GM12878 (cell line): ENCODE measurements around the gene NCOA6. TPM values are rescaled to one million over a fixed set of nuclear protein-coding genes. Genes with fewer than 3 reads are reported as not detected.

Experiments used
- ATAC-seq: fragments of 200-7000 bp; cut with Tn5 transposase; 3 replicates; pipeline ENCODE4 v1.9.1; 2020; ENCODE audit warnings: mild to moderate bottlenecking, moderate library complexity
- BruUV-seq: library from RNA; stranded (reverse); fragments of 400-500 nt; replicated peaks from 2 replicates; lab custom pipeline; 2021; lab: Mats Ljungman, UMichigan
- CTCF ChIA-PET: fragments of 300-600 bp; sonication (Branson Sonifier 250); formaldehyde crosslinking; extraction: SDS; loops from one replicate; lab custom pipeline; 2021; ENCODE audit warnings: inconsistent platforms; lab: Yijun Ruan, JAX
- POLR2A ChIA-PET: fragments of 350-600 bp; formaldehyde crosslinking; extraction: SDS; loops from one replicate; lab custom pipeline; 2021; ENCODE audit warnings: inconsistent platforms; lab: Charles Lee
- RAD21 ChIA-PET: fragments of 300-600 bp; sonication (Branson Sonifier 250); formaldehyde crosslinking; loops from one replicate; lab custom pipeline; 2023; ENCODE audit warnings: antibody characterized with exemption; ENCODE audit not compliant: unreplicated experiment; lab: Charles Lee
- SMC1A ChIA-PET: fragments of 300-600 bp; sonication (Branson Sonifier 250); formaldehyde crosslinking; loops from one replicate; lab custom pipeline; 2023; ENCODE audit not compliant: unreplicated experiment, uncharacterized antibody; lab: Charles Lee
- DNase-seq: peaks from one replicate; pipeline ENCODE4 v3.0.0-alpha.2; 2011; ENCODE audit warnings: low read depth, low spot score
- FAIRE-seq: peaks from 3 replicates; lab custom pipeline; 2011; peaks lifted over from hg19 to GRCh38; lab: Jason Lieb, UNC
- H2AFZ ChIP-seq: 2 replicates; pipeline ENCODE4 v1.6.0; 2011; ENCODE audit warnings: low read depth, low read length, control low read depth; ENCODE audit not compliant: control insufficient read depth
- H3K27ac ChIP-seq: 2 replicates; pipeline ENCODE4 v1.5.1; 2011; ENCODE audit warnings: control low read depth; ENCODE audit not compliant: control insufficient read depth, insufficient read depth
- H3K27me3 ChIP-seq, 2 experiments: replicated peaks in 1 of 2; 2 replicates each; pipeline versions ENCODE4 v1.6.0 to v1.6.1; 2011; ENCODE audit warnings: low read length in 1 of 2; ENCODE audit not compliant: control insufficient read depth in 2 of 2, insufficient read depth in 2 of 2
- H3K36me3 ChIP-seq, 2 experiments: 2 replicates each; pipeline ENCODE4 v1.5.1; 2011; ENCODE audit warnings: low read length in 1 of 2; ENCODE audit not compliant: control insufficient read depth in 2 of 2, insufficient read depth in 2 of 2
- H3K4me1 ChIP-seq: 2 replicates; pipeline ENCODE4 v1.6.1; 2011; ENCODE audit warnings: mild to moderate bottlenecking, low read length, moderate library complexity, mixed read lengths; ENCODE audit not compliant: control insufficient read depth, insufficient read depth
- H3K4me2 ChIP-seq: 2 replicates; pipeline ENCODE4 v1.6.0; 2011; ENCODE audit warnings: control low read depth; ENCODE audit not compliant: control insufficient read depth, insufficient read depth
- H3K4me3 ChIP-seq: fragments of 200-600 bp; sonication (generic); 2 replicates; pipeline ENCODE4 v1.5.1; 2016
- H3K79me2 ChIP-seq: 2 replicates; pipeline ENCODE4 v1.6.0; 2011; ENCODE audit warnings: low read length; ENCODE audit not compliant: control insufficient read depth, insufficient read depth
- H3K9ac ChIP-seq: 2 replicates; pipeline ENCODE4 v1.8.0; 2011; ENCODE audit warnings: low read length, control low read depth, mixed read lengths; ENCODE audit not compliant: control insufficient read depth, insufficient read depth
- H3K9me3 ChIP-seq: replicated peaks from 3 replicates; pipeline ENCODE4 v1.5.1; 2011; ENCODE audit warnings: mild to moderate bottlenecking, low read length; ENCODE audit not compliant: control insufficient read depth, insufficient read depth
- H4K20me1 ChIP-seq: 2 replicates; pipeline ENCODE4 v1.6.0; 2011; ENCODE audit not compliant: control insufficient read depth, insufficient read depth
- BCL3 ChIP-seq: IDR thresholded peaks from 2 replicates; pipeline ENCODE4 v1.6.1; 2011; ENCODE audit warnings: borderline replicate concordance, low read depth, mild to moderate bottlenecking, moderate library complexity, low read length; ENCODE audit not compliant: insufficient read depth, poor library complexity, severe bottlenecking
- ESRRA ChIP-seq: IDR thresholded peaks from 2 replicates; pipeline ENCODE4 v1.6.1; 2012; ENCODE audit warnings: mild to moderate bottlenecking, low read length, improper control_type of control experiment
- HDAC6 ChIP-seq: fragments of 200-600 bp; sonication (generic); IDR thresholded peaks from one replicate; pipeline ENCODE4 v1.8.0; 2017; ENCODE audit warnings: antibody characterized with exemption; ENCODE audit not compliant: unreplicated experiment
- RELA ChIP-seq: fragments of 450-650 bp; IDR thresholded peaks from 2 replicates; pipeline ENCODE4 v1.8.0; 2014; ENCODE audit warnings: borderline replicate concordance; ENCODE audit not compliant: partially characterized antibody
- RELB ChIP-seq: fragments of 450-650 bp; IDR thresholded peaks from 2 replicates; pipeline ENCODE4 v1.6.1; 2017; ENCODE audit warnings: low read depth, mild to moderate bottlenecking, moderate library complexity
- SREBF2 ChIP-seq: IDR thresholded peaks from 2 replicates; pipeline ENCODE4 v1.6.1; 2012; ENCODE audit warnings: mild to moderate bottlenecking, low read length
- SUPT20H ChIP-seq: IDR thresholded peaks from 2 replicates; pipeline ENCODE4 v1.6.1; 2011; ENCODE audit warnings: low read depth, mild to moderate bottlenecking, low read length, moderate library complexity, borderline replicate concordance; ENCODE audit not compliant: control insufficient read depth
- USF2 ChIP-seq: IDR thresholded peaks from 2 replicates; pipeline ENCODE4 v1.6.1; 2011; ENCODE audit warnings: low read depth, low read length, improper control_type of control experiment, borderline replicate concordance
- YBX1 ChIP-seq: fragments of 450-650 bp; IDR thresholded peaks from 2 replicates; pipeline ENCODE4 v1.6.1; 2016; ENCODE audit warnings: antibody characterized with exemption
- ZBTB4 ChIP-seq: fragments of 450-650 bp; formaldehyde crosslinking; IDR thresholded peaks from 2 replicates; pipeline ENCODE4 v1.4.0; 2022; ENCODE audit warnings: mild to moderate bottlenecking, moderate library complexity
- ZNF207 ChIP-seq: fragments of 450-650 bp; IDR thresholded peaks from 2 replicates; pipeline ENCODE4 v1.6.1; 2014; ENCODE audit warnings: antibody characterized with exemption, mild to moderate bottlenecking, borderline replicate concordance
- ZNF274 ChIP-seq: IDR thresholded peaks from one replicate; pipeline ENCODE4 v1.8.0; 2011; ENCODE audit not compliant: insufficient read length, insufficient read depth
- ZZZ3 ChIP-seq: IDR thresholded peaks from 2 replicates; pipeline ENCODE4 v1.6.1; 2011; ENCODE audit warnings: low read depth; ENCODE audit not compliant: control insufficient read depth, insufficient read length
- WGBS: methylation state at CpG from one replicate; pipeline ENCODE4 v1.1.6; 2016; ENCODE audit warnings: low lambda C conversion rate; ENCODE audit not compliant: insufficient replicate concordance, insufficient coverage; ENCODE audit errors: missing lambda C conversion rate; 5-methylcytosine and 5-hydroxymethylcytosine counted together
- in situ Hi-C: fragments of 300-500 bp; cut with MboI; formaldehyde crosslinking; loops from 9 replicates; pipeline ENCODE4 v1.14.3; 2018; ENCODE audit warnings: mixed read lengths
- intact Hi-C: fragments of 100-400 bp; cut with micrococcal nuclease; formaldehyde crosslinking; loops from one replicate; pipeline ENCODE4 v1.14.2; 2022; ENCODE audit not compliant: unreplicated experiment
- polyA plus RNA-seq, 11 experiments: library from polyadenylated mRNA; depleted of rRNA in 4 of 11; unstranded in 6 of 11; stranded (reverse) in 5 of 11; fragments of >200 nt; fragmentation: Nextera tagmentation in 4 of 11; fragmentation: Illumina TruSeq in 1 of 11; extraction: Ambion mirVana in 4 of 11; extraction: Trizol in 1 of 11; gene quantifications; 1 replicate in 1 of 11; 2 replicates in 10 of 11; pipeline versions ENCODE4 v1.2.1 to v1.2.3, GENCODE V29; 2011 to 2016; ENCODE audit warnings: inconsistent platforms in 2 of 11, missing spikeins in 2 of 11, low read depth in 1 of 11
- total RNA-seq, 4 experiments: library from RNA; depleted of rRNA in 3 of 4; stranded (reverse); fragments of >200 nt in 3 of 4; fragmentation: Illumina TruSeq in 1 of 4; extraction: Trizol in 1 of 4; gene quantifications; 2 replicates each; pipeline versions ENCODE4 v1.2.1 to v1.2.3, GENCODE V29; 2013 to 2021

Gene NCOA6
- total and polyA plus RNA-seq, 10 of the 15 experiments (the other 5 are each of a cell fraction or from before 2014, with no cell fraction given): 6.1 to 20.6 (median 12.6) TPM

- no peak for TF ChIP-seq ZNF274
- TF ChIP-seq ZNF207: no peak
- no peak for TF ChIP-seq BCL3
- TF ChIP-seq ZZZ3: no peak
- no peak for TF ChIP-seq RELA
- TF ChIP-seq, all 136 proteins: peak for 0
Observed at GRCh38 chr20:34791289-34792020, 34.0 kb downstream of the NCOA6 start (continued).

- Histone ChIP-seq H3K27me3 (no peaks in the 10 kb centered on the region), H3K4me1 (no peaks in the 10 kb centered on the region), H3K4me2 (no peak overlapping the region), H3K9me3 (no peaks in the 10 kb centered on the region), H3K27ac (no peak overlapping the region), H3K9ac (no peak overlapping the region), H3K36me3 (peaks cover 0 to under 1% of the 10 kb centered on the region in 2 experiments; a peak in 2 of 4 replicates), H4K20me1 (no peaks in the 10 kb centered on the region), H3K79me2 (no peaks in the 10 kb centered on the region), H3K4me3 (no peak overlapping the region), H2AFZ (no peak overlapping the region)
- BruUV-seq: no TSS peak
- intact Hi-C loops (no loop called here), in situ Hi-C loops (no loop called here)
- 94% methylated on average over 4 of the region's 4 CpGs for WGBS
- ChIA-PET SMC1A (interaction anchor here (0.8 to 1.9 kb wide), 5 partner anchors 9 to 265 kb away, joined by 3 to 5 read pairs (median 3); partner anchors contain the start of gene DYNLRB1), CTCF (interaction anchor here (1.0 to 2.0 kb wide), 4 partner anchors 11 to 468 kb away, joined by 3 to 13 read pairs (median 6); no protein-coding TSS in a partner anchor), RAD21 (interaction anchor here (1.0 kb wide), 1 partner anchor 12 kb away, joined by 4 read pairs; no protein-coding TSS in a partner anchor), POLR2A (interaction anchor here (0.6 kb wide), 1 partner anchor 24 kb away, joined by 3 read pairs; no protein-coding TSS in a partner anchor)
- ATAC-seq (no peak), FAIRE-seq (no peak), DNase-seq (no peak)
- TF ChIP-seq USF2: no peak
- TF ChIP-seq RELA: no peak
- TF ChIP-seq ESRRA: no peak
- no peak for TF ChIP-seq ZBTB4 (CRISPR knock-in tag)
- TF ChIP-seq YBX1: no peak
- TF ChIP-seq SUPT20H: no peak
- no peak for TF ChIP-seq RELB
- no peak for TF ChIP-seq HDAC6
- no peak for TF ChIP-seq ZNF207
- no peak for TF ChIP-seq SREBF2
Observed at GRCh38 chr20:34781220-34781619, 44.2 kb downstream of the NCOA6 start.
